ENCODE data around the gene CACNA1B. TPM values are rescaled to one million over a fixed set of nuclear protein-coding genes. Genes with fewer than 3 reads are reported as not detected.

CACNA1B gene
- total RNA-seq, 1 donor from 2014 or later = under 0.01 TPM

DNA sequence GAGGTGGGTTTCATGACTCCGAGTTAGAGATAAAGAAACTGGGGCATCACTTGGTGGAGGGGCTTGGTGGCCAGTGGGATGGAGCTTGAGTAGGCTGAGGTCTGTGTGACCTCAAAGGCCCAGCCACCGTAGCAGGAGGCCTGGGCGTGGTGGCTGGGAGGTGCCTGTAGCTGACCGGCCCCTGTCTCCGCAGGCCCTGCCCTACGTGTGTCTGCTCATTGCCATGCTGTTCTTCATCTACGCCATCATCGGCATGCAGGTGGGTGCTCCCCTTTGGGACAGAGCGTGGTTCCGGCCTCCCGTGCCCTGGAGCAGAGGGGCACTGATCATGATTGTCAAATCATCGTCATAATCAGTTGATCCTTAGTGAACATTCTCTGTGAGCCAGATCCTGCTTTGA lies 196.2 kb downstream of the CACNA1B start:
- TF ChIP-seq, protein P1, sequence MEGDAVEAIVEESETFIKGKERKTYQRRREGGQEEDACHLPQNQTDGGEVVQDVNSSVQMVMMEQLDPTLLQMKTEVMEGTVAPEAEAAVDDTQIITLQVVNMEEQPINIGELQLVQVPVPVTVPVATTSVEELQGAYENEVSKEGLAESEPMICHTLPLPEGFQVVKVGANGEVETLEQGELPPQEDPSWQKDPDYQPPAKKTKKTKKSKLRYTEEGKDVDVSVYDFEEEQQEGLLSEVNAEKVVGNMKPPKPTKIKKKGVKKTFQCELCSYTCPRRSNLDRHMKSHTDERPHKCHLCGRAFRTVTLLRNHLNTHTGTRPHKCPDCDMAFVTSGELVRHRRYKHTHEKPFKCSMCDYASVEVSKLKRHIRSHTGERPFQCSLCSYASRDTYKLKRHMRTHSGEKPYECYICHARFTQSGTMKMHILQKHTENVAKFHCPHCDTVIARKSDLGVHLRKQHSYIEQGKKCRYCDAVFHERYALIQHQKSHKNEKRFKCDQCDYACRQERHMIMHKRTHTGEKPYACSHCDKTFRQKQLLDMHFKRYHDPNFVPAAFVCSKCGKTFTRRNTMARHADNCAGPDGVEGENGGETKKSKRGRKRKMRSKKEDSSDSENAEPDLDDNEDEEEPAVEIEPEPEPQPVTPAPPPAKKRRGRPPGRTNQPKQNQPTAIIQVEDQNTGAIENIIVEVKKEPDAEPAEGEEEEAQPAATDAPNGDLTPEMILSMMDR (conservative IDR thresholded peaks at IDR 0.05; ENCODE audit: low read depth, low read length) = no peak
- H3K4me3 ChIP-seq (ENCODE audit: low read depth, low read length) = no peak overlapping the region
- DNase-seq (ENCODE audit: low read depth) = no peak

DNA sequence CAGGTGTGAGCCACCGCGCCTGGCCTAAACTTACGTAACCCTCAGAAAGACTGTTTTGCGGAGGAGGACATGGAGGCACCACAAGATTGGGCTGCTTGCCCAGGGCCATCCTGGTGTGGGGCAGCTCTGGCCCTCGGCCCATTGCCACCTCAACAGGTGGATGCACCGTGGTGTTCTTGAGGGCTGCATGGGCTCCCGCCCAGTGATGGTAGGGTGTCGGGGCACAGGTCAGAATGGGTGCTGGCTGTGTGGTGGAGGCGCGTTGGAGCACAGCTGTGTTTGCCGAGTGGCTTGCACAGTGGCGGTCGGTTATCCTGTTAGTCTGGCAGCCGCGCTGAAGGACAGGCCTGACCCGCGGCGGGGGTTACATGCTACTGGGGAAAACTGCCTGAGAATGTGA lies 196.9 kb downstream of the CACNA1B start:
- H3K4me3 ChIP-seq (ENCODE audit: low read depth, low read length) = no peak overlapping the region
- TF ChIP-seq, protein P1 (conservative IDR thresholded peaks at IDR 0.05; ENCODE audit: low read depth, low read length) = no peak
- DNase-seq (ENCODE audit: low read depth) = no peak

DNA sequence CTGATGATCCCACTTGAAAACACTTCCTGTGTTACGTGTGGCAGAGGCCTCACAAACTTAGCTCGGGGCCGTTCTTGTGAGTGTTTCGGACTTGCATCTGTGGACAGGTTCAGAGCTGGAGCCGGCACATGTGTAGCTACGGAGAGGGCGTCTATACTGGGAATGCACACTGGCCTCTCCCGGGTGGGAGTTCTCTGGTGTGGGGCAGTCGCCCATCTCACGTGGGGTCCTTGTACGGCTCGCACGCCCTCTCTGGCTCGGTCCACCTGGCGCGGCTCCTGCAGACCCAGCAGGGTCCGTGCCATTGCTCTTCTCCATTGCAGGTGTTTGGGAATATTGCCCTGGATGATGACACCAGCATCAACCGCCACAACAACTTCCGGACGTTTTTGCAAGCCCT lies 197.9 kb downstream of the CACNA1B start:
- DNase-seq (ENCODE audit: low read depth) = no peak
- H3K4me3 ChIP-seq (ENCODE audit: low read depth, low read length) = no peak overlapping the region
- TF ChIP-seq, protein P1 (conservative IDR thresholded peaks at IDR 0.05; ENCODE audit: low read depth, low read length) = no peak

DNA sequence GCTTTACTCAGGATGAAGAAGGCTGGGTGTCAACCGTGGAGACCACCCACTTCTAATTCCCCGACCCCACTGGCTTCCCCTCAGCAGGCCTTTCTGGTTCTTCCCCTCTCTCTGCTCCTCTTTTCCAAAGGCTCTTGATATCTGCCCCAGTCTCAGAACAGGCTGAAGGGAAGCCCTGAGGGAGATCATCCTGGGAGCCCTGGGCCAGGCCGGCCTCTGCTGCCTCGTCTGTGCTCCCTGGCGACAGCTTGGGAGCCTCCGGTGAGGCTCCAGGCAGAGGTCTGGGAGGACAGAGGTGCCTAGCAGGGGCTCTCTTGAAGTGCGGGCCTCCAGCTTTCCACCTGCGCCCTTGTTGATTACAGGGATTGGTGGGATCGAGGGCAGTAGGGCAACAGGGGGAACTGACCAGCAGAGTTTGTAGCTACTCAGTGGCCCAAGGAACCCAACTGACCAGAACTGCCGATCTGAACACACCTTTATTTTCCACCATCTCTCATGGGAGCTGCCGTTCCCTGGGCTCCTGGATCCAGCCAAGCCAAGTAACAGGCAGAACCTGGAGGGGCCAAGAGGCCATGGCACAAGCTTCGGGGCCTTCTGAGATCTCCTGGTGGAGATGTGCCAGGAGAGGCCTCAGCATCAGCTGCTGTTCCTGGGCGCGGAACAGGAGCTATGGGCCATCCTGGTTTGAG lies 198.5 kb downstream of the CACNA1B start:
- DNase-seq (ENCODE audit: low read depth) = no peak
- TF ChIP-seq, protein P1 (conservative IDR thresholded peaks at IDR 0.05; ENCODE audit: low read depth, low read length) = no peak
- no peak overlapping the region for H3K4me3 ChIP-seq (ENCODE audit: low read depth, low read length)

DNA sequence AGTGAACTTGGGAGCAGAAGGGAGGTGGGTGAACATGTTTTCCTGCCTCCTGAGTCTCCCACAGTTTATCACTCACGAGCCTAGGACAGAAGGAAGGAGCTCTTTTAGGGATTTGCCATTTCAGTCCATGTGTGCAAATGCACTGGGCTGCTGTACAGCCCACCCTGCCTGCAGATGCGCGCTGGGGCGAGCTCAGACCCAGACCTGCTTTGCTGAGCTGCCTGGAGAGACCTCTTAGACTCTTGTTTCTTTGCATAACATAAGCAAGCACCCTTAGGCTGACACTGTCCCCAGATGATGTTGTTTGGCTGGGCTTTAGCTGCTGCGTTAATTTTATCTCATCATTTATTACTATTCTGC lies 199.0 kb downstream of the CACNA1B start:
- no peak for DNase-seq (ENCODE audit: low read depth)
- H3K4me3 ChIP-seq (ENCODE audit: low read depth, low read length) = no peak overlapping the region
- TF ChIP-seq, protein P1 (conservative IDR thresholded peaks at IDR 0.05; ENCODE audit: low read depth, low read length) = no peak

DNA sequence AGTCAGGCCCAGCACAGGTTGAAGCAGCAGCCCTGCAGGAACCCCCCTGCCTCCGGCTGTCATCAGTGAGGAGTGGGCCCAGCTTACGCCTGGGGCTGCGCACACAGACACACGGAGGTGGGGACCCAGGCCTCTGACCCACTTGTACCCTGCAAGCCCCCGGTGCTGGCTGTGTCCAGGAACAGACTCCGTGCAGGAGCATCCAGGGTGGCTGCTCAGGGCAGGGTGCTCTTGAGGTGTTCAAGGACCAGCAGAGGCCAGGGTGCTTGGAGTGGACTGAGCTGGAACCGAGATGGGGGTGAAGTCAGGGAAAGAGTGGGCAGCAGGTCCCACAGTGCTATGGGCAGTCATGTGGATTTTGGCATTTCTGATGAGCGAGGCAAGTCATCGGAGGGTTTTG lies 199.5 kb downstream of the CACNA1B start:
- TF ChIP-seq, protein P1 (conservative IDR thresholded peaks at IDR 0.05; ENCODE audit: low read depth, low read length) = no peak
- no peak overlapping the region for H3K4me3 ChIP-seq (ENCODE audit: low read depth, low read length)
- no peak for DNase-seq (ENCODE audit: low read depth)

DNA sequence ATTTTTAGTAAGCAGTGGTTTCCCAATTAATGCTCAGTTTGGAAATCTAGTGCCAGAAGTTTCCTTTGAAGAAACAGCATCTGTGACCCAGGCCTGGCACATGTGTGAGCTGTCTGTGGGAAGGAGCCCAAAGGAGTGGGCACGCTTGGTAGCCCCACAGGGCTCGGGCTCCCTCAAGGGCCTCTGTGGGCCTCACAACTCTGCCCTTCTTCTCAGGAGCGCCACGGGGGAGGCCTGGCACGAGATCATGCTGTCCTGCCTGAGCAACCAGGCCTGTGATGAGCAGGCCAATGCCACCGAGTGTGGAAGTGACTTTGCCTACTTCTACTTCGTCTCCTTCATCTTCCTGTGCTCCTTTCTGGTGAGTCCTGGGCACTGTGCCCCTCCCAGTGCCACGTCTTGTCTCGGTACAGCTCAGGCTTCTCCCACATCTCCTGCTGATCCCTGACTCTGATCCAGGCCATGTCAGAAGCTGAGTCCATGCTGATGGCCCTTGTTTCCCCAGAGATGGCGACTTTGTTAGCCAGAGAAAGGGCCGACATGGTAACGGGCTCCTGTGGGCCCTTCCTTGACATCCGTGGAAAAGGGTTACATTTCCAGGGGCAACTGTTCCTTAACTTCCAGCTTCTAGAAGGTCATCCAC lies 200.4 kb downstream of the CACNA1B start:
- TF ChIP-seq, protein P1 (conservative IDR thresholded peaks at IDR 0.05; ENCODE audit: low read depth, low read length) = no peak
- no peak for DNase-seq (ENCODE audit: low read depth)
- no peak overlapping the region for H3K4me3 ChIP-seq (ENCODE audit: low read depth, low read length)
